NK-92 treated with Interleukin-12 subunit alpha and Interleukin-12 subunit beta, amount 100 ng/mL, for 24 hours (cell line): ENCODE data around the gene PLAGL2.

Experiments used
- DNase-seq: peaks from one replicate; lab custom pipeline; 2025; lab: John Stamatoyannopoulos, UW

The PLAGL2 gene

DNA sequence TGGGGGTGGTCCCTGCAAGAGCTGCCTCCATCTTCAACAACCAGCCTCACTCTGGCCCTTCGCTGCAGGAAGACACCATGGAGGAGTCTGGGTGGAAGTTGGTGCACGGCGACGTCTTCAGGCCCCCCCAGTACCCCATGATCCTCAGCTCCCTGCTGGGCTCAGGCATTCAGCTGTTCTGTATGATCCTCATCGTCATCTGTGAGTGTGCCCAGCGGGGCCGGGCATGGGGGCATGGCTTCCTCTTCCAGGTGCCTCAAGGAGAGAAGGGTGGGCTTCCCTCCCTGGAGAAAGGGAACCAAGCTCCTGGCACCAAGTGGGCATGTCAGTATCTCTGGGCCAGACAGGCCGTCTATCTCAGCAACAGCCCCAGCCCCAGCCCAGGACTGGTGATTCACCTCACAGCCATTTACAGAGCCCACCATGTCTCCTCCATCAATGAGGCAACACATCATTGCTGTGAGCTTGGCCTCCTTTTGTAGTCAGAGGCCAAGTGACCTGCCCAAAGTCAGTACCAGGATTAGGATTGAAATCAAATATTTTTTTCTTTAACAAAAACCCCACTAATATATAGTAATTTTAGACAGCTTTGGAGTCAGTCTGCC, 57.9 kb downstream of the PLAGL2 start:
- no peak for DNase-seq

DNA sequence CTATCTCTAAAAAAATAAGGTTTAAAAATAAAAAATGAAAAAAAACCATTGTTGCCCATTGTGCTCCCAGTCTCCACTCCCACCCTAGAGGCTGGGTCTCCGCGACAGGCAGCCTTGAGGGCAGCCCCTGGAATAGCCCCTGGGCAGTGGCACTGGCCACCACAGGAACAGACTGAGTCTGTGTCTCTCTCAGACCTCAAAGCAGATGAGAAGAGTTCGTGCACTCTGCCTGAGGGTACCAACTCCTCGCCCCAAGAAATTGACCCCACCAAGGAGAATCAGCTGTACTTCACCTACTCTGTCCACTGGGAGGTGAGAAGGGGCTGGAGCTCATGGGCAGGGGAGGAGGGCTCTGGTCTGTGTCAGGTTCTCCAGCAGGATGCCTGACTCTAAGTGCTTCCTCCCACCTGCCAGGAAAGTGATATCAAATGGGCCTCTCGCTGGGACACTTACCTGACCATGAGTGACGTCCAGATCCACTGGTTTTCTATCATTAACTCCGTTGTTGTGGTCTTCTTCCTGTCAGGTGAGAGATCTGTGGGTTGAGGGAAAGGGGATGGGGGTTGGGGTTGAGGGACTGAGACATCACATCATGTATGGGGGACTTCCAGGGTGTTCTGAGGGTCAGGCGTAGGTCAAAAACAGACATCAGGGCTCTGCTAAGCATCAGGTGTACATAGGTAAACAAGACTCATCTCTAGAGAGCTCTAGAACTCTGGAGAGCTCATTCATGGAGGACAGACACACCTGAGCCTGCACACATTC, 62.5 kb downstream of the PLAGL2 start:
- no peak for DNase-seq

GRCh38 chr20:32142991-32143390, 64.6 kb downstream of the PLAGL2 start:
- no peak for DNase-seq
